HL-60/S4 (cell line): ENCODE results near the gene PLXNA2.

Source experiments
- in situ Hi-C: fragments of 300-500 bp; cut with MboI; formaldehyde crosslinking; loops from 2 replicates; pipeline ENCODE4 v1.14.3; 2022; ENCODE audit warnings: low sequenced_read_pairs

Gene PLXNA2

DNA sequence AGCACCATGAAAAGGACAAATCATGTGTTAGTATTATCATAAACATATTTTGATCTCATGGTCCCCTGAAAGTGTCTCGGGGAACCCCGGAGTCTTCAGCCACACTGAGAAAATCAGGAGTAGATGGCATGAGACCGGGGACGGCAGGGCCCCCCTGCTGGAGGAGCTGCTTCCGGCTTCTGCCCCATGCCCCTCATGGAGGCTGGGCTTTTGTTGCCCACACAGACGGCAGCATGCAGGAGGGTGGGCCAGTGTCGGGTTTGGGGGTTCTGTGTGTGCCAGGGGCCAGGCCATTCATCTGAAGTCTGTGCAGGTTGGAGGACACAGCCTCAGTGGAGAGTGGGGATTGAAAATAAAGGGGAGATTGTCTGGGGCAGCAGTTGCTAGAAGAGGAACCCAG lies 258.2 kb downstream of the PLXNA2 start:
- in situ Hi-C loops: no loop called here

DNA sequence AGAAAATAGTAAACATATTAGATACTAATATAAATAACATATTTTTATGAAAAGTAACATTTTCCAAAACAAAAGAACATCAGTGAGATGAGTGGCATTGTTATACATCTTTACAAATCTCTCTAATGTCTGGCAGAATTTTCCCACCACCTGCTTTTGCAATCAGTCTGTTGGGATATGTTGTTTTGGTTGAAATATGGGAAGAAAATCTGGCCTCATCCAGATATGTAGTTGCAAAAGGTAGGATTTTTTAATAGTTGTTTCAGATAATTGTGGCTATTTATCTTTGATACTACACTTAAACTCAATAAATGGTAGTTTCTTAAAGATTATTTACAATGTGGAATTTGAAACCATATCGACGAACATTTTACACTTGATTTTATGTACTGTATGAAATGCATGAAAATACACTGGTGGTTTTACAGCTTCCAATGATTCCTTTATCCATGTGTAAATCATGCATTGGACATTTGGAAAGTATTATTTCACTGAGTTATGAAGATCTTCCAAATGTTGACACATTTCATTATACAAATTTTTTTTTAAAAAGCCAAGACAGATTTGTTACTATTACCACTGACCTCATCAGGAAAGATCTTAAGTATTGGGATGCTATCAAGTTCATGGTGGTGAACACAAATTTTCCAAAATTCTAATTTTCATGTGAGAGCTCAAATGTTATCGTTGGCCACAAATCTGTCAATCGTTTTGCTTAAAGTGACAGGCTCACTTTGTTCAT lies 259.2 kb downstream of the PLXNA2 start:
- in situ Hi-C loops: no loop called here

DNA sequence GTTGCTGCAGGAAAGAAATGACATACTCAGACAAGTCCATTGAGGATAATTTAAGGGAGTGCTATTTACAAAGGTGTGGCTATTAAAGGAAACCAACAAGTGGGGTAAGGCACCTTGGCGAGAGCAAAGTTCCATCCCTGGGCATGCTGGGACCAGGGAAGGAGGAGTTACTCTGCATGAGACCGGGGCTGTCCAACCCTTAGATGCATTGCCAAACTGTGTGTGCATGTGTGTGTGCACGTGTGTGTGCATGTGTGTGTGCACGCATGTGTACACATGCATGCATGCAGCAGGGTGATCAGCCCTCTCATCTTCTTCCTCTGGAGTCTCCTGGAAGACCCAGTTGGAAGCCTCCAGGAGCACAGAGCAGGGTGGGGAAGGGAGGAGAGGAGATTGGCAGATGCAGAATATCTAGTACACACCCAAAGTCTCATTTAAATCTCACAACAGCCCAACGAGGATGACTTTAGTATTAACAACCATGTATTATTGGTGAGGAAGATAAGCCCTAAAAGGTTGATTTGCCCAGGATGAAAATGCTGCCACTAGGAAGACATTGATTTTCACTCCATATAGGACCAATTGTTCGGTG lies 261.0 kb downstream of the PLXNA2 start:
- in situ Hi-C loops: no loop called here

GRCh38 chr1:207981976-207982375 lies 262.2 kb downstream of the PLXNA2 start:
- in situ Hi-C loops: no loop called here

GRCh38 chr1:207978441-207978840 lies 265.7 kb downstream of the PLXNA2 start:
- in situ Hi-C loops: no loop called here

GRCh38 chr1:207977876-207978275 lies 266.3 kb downstream of the PLXNA2 start:
- in situ Hi-C loops: no loop called here

DNA sequence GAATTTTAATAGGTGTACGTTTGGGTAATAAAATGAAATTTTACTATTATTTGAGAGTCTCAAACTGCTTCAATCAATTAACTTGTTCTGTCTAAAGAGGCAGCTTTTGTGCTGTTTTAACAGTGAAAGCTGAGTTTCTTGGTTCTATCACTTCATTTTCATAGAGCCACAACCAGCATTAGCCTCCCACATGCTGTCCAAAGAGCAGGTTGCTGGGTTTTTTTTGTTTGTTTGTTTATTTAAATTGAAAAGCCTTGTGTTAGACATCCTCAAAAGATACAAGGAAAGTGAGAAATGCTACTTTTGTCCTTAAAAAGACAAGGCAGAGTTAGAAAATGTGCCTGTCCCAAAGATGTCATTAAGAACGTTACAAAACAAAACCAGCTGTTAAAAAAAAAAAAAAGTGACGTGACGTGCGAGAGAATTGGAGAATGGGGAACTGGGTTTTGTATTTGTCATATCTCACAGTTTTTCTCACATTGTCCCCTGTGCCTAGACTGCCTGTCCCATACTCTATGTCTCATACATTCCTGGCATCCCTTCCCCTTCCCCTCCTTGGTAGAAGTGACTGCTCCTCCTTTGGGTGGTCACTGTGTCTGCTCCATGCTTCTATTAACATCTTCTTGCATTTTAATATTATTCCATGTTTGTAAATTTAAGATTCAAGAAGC lies 270.2 kb downstream of the PLXNA2 start:
- in situ Hi-C loops: no loop called here

- in situ Hi-C loops: no loop called here
Measured at GRCh38 chr1:207972337-207972736, 271.8 kb downstream of the PLXNA2 start.
